Measurements from ENCODE around the gene PPL.

DNA sequence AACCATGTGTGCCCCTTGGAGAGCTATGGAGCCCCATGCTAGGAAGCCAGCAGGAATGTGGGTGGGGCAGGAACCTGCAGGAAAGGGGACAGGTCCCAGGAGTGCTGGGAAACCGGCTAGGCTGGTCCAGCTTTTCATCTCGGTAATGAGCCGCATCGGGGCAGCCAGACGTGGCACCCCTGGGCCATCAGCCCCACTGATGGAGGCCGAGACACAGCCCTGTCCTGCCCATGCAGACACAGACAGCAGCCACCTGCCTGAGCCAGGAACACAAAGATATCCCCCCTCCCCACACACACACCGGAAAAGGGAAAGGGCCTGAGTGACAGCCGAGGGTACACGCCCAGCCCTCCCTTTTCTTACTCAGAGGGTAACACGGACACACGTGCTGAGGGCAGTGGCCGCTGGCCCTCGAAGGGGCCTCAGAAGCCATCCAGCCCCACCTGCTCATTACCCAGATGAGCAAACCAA lies 18.1 kb downstream of the PPL start:
- TF ChIP-seq CTCF (IDR thresholded peaks at IDR 0.05) (no peak), POLR2A (IDR thresholded peaks at IDR 0.05) (no peak)

Data from right lobe of liver (tissue), 4 donors.